IPS-18c (cell line): ENCODE measurements around the gene FRAT2.
"Not testable (repeated sequence)": the region's sequence is repeated elsewhere in the genome, so short reads cannot be mapped to it uniquely, and the experiment has no call there.

ENCODE experiments used
- H3K4me3 ChIP-seq: 2 replicates; pipeline ENCODE4 v1.7.0; 2013; ENCODE audit warnings: low read depth, mild to moderate bottlenecking, low read length, moderate library complexity; ENCODE audit not compliant: insufficient read depth
- H3K9me3 ChIP-seq: one replicate; pipeline ENCODE4 v1.6.1; 2013; ENCODE audit warnings: mild to moderate bottlenecking, low read length, moderate library complexity; ENCODE audit not compliant: control insufficient read depth, insufficient read depth

Gene FRAT2

DNA sequence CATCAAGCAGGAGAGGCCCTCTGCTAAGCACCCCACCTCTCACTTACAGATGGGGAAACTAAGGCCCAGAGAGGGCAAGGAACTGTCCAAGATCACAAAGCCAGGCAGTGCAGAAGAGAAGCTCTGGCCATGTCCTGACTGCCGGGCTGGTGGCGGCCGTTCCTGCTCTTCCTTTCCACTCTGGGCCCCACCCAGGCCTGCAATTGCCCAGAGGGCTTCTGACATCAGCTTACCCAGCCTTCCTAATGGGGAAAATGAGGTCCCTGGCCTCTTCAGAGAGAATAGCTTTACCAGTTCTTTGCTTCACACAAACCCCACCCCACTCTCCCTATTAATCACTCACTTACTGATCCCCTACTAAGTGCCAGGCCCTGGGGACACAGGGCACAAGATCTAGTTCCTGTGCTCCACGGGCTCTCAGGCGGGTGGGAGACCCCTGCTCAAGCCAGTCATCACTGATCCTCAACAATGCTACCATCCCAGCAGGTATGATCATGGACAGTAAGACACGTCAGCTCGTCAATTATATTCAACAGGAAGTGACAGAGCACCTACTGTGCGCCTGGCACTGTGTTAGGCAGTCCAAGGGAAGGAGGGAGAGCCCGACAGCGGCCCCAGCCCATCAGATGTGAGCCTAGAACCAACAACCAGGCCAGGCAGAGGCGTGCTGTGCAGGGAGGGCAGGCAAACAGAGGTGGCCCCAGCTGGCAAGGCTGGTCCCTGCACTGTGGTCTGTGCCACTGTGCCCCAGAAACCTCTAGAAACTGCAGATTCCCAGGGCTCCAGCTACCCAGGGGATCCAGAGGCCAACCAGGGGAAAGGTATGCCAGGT is 26.4 kb upstream of the FRAT2 start:
- Histone ChIP-seq H3K4me3 (no peak overlapping the region), H3K9me3 (no peaks in the 10 kb centered on the region)

DNA sequence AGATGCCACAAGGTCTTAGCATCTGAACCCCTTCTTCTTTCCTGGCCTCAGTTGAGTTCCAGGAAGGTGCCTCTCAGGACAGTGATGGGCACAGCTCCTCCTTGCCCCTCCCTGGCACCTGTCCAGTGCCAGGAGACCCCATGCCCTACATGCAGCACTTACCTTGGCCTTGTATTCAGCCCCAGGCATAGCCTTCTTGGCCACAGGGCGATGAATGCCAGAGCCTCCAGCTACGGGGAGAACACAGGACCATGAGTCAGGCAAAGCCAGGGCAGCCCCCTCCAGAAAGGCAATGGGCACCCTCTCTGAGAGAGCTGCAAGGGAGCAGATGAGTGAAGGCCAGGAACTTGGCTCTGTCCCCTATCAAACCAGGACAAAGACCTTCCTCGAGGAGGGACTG is 24.3 kb upstream of the FRAT2 start:
- Histone ChIP-seq H3K4me3 (no peak overlapping the region), H3K9me3 (no peaks in the 10 kb centered on the region)

DNA sequence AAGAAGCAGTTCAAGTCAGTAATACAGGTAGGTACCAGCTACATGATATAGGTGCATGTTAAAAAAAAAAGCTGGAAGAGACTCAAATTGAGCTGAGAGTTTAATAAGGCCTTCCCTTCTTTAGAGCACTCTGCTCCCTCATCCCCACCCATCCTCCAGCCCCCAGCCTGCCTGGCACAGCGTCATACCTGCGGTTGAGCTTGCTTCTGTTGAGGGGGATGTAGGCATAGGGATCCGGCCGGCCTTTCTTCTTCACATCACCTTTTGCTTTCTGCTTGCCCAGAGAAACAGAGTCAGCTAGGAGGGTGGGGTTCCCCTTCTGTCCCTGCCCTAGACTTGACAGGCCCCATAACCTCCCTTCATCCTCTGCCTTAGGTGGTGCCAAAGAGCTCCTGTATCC is 23.8 kb upstream of the FRAT2 start:
- no peaks in the 10 kb centered on the region for H3K9me3 ChIP-seq
- no peak overlapping the region for H3K4me3 ChIP-seq

DNA sequence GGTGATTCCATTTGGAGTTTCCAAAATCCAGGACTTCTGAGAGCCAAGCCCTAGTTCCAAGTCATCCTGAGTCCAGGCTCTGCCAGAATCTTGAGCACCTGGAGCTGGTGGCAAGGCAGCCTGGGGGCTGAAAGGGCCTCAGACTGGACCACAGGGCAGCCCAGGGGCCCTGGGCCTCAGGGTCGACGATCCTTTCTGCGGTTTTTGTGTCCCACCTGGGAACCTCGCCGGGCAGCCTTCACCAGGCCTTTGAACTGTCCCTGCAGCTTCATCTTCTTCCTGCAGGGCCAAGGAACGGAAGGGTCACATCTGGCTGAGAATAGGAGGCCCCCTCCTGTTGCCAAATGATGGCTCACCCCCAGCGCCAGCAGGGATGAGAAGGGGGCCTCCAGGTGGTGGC is 22.4 kb upstream of the FRAT2 start:
- Histone ChIP-seq H3K4me3 (no peak overlapping the region), H3K9me3 (no peaks in the 10 kb centered on the region)

DNA sequence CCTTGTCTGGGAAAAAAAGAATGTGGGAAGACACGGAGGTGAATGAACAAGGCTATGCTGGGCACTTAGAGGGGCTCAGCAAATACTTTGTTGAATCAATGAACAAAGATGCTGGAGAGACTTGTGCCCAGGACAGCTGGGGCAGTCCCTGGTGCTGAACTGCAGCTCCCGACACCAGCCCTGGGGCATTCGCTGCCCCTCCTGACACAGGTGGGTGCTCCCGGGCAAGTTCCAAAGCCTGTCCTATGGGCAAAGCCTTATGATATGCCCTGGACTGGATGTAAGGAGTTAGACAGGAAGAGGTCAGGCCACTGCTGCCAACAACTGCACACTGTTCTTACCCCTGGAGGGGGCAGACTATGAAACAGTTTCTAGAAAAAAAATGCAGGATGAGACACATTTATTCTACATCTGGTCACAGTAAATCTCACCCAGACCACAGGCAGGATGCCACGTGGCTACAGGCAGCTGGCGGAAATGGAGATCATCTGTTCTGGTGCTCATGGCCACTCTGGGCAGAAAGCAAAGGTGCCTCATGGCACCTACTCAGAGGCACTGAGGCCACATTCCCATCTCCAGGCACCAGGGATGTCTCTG is 21.9 kb upstream of the FRAT2 start:
- Histone ChIP-seq H3K4me3 (no peak overlapping the region), H3K9me3 (no peaks in the 10 kb centered on the region)

DNA sequence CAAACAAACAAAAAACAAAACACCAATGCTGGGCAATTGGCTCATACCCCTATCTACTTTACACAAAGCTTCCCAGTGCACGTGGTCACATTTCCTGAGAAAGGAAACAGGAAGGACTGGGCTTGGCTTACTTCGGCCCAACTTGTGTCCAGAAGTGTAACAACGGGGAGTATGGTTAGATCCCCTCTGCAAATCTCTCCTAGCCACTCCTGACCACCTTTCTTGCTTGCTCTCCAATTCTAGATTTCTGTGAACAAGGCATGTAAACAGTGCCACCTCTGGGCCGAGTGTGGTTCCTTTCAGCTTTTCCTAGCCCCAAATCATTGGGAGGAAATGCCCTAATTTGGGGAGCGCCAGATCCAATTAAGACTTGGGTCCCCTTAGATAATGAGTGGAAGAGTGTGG is 21.0 kb upstream of the FRAT2 start:
- no peaks in the 10 kb centered on the region for H3K9me3 ChIP-seq
- no peak overlapping the region for H3K4me3 ChIP-seq

DNA sequence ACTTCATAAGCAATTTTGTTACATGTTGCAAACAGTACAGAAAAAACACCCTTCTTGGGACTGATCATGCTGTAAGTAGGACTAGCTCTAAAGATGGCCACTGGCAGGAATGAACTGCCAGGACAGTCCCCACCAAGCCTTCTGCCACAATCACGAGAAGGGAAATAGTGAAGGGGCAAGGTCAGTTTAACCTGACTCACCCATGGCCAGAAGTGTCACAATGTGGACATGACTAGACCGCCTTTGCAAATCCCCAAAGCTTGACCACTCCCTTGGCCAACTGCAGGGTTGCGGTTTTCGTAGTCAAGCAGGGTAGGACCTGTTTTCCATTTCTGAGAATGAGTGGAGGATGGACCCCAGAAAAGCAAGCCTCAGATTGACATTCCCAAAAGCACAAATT is 19.4 kb upstream of the FRAT2 start:
- Histone ChIP-seq H3K4me3 (no peak overlapping the region), H3K9me3 (no peaks in the 10 kb centered on the region)

DNA sequence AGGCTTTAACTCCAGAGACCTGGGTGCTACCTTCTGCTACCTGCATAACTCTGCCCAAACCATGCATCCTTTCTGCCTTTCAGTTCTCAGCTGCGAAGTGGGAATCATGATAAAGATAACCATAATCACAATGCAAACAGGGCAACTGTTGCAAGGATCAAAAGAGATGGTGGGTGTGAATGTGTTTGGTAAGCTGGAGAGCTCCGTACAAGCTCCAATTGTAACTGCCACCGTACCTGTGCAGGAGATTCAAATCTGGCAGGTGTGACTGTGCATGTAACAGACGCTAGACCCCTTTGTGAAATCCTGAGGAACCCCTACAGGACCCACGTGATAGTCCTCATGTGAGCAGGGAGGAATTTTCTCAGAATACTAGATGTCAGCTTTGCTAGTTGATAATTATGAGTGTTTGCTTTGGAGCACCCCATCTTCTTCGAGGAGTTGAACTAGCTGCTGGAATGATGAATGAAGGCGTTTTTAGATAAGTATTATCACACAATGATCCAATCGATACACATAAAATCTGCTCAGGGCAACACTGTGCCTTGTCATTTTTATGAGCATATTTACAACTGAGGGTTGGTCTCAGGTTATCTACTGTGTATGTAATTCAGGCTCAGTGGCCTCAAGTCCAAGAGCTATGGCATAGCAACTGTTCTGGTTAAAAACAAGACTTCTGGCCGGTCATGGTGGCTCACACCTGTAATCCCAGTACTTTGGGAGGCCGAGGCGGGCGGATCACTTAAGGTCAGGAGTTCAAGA is 15.4 kb upstream of the FRAT2 start:
- H3K9me3 ChIP-seq: no peaks in the 10 kb centered on the region
- no peak overlapping the region for H3K4me3 ChIP-seq

DNA sequence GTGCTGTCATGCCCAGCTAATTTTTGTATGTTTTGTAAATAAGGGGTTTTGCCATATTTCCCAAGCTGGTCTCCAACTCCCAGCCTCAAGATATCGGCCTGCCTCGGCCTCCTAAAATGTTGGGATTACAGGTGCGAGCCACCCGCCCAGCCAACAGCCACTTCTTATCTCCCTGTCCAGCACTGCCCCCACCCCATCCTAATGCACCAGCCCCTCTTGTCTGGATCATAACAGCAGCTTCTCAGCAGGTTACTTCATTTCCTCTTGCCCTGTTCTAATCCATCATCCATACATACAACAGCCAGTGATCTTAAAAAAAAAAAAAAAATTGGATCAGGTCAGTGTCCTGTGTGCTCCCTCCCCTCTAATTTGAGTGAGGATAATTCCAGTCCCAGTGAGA is 12.8 kb upstream of the FRAT2 start:
- no peak overlapping the region for H3K4me3 ChIP-seq

DNA sequence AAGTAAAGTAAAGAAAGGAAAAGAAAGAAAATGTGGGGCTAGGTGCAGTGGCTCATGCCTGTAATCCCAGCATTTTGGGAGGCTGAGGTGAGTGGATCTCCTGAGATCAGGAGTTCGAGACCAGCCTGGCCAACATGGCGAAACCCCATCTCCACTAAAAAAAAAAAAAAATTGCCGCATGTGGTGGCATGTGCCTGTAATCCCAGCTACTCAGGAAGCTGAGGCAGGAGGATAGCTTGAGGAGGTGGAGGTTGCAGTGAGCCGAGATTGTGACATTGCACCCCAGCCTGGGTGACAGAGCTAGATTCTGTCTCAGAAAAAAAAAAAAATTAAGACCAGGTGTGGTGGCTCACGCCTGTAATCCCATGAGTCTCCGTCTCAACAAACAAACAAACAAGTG is 9.1 kb upstream of the FRAT2 start:
- not testable (repeated sequence) for H3K9me3 ChIP-seq, H3K4me3 ChIP-seq

More for the DNA sequence above, 12.8 kb upstream of the FRAT2 start:
- H3K9me3 ChIP-seq: no peaks in the 10 kb centered on the region

DNA sequence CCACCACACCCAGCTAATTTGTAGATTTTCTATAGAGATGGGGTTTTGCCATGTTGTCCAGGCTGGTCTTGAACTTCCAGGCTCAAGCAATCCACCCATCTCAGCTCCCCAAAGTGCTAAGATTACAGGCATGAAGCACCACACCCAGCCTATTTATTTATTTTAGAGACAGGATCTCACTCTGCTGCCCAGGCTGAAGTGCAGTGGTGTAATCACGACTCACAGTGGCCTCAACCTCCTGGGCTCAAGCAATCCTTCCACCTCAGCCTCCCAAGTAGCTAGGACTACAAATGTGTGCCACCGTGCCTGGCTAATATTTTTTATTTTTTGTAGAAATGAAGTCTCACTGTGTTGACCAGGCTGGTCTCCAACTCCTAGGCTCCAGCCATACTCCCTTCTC is 6.9 kb upstream of the FRAT2 start:
- H3K4me3 ChIP-seq: no peak overlapping the region

DNA sequence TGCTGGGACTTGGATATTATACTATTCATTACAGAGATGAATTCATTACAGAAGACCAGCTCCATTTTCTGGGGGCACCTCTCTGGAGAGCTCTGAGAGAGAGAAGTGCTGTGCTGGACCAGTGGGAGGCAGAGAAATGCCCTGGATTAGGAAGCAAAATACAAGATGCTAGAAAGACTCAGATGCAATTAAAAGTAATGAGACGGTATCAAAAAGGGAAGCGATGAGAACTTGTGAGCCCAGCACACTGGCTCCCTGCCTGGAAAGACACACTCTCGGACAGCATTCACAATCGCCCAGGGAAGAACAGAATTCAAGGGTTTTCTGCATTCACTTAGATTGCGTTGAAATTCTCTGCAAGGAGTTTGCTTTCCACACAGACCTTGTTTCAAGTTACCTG is 3.5 kb upstream of the FRAT2 start:
- Histone ChIP-seq H3K9me3 (peaks cover 2% of the 10 kb centered on the region), H3K4me3 (no peak overlapping the region)

More for the DNA sequence above, 6.9 kb upstream of the FRAT2 start:
- no peaks in the 10 kb centered on the region for H3K9me3 ChIP-seq

DNA sequence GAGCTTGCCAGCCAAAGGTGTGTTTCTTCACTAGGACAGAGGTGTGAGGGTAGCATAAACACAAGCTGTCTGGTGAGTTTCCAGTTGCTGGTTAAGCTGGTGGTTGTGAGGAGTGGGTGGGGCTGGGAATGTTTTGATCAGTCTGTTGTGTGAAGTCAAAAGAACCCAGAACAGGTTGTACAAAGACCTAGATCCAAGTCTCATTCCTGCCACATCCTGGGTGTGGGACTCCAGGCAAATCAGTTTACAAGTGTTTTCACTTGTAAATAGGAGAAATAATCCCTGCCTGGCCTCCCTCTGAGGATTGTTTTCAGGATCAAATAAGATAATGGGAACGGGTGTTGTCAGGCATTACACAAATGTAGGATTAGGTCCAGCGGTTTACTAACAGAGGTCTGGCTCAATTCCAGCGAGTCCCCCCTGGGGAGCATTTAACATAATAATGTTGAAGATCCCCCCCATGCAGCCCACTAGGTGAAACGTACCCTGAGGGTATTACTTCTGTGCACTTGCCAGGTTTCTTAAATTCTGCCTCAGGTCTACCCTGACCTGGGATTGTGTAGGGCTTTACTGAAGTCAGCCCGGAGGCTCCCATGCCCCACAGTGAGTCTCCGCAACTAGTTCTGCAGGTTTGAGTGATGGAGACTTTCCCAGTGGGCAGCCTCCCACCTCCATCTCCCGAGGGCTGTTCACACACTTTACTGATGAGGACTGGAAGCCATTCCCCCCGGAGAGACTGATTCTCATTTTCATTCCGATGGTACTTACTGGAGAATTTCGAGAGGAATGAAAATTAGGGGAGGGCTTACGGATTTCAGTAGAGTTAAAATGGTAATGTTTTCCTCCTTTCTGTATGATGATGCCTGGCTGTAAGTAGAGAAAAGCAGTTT is 2.7 kb upstream of the FRAT2 start:
- Histone ChIP-seq H3K9me3 (peaks cover 6% of the 10 kb centered on the region), H3K4me3 (no peak overlapping the region)

DNA sequence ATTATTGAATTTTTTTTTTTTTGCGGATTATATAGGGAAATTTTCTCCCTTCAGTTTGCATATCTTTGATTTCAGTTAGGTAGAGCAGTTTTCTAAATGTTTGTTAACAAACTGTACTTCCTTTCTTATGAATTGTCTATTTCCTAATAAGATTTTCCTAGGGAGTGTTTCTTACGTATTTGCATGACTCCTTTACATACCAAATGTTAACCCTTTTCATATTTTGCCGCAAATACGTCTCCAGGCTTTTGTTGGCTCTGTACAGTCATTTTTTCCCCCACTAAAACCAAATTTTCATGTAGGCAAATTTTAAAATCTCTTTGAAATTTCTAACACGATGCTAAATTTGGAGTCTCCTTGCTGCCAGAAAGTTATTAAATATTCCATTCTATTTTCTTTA is 1.9 kb upstream of the FRAT2 start:
- Histone ChIP-seq H3K4me3 (no peak overlapping the region), H3K9me3 (peaks cover 6% of the 10 kb centered on the region)

DNA sequence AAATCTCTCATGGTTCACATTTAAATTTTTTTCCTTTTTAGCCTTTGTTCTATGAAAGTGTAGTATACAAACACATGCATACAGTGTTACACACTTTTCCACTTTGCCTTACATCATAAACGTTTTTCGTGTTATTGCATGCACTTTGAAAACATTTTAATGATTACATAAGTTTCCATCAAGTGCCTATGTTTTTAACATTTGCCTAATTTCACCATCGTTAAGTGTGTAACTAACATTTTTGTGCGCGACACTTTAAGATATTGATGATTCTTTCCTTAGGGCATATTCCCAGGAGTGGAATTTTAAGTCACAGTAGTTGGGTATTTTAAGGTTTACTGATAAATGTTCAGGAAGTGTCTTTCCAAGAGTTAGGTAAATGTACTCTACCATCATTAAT is 1.5 kb upstream of the FRAT2 start:
- Histone ChIP-seq H3K9me3 (peaks cover 6% of the 10 kb centered on the region), H3K4me3 (no peak overlapping the region)

DNA sequence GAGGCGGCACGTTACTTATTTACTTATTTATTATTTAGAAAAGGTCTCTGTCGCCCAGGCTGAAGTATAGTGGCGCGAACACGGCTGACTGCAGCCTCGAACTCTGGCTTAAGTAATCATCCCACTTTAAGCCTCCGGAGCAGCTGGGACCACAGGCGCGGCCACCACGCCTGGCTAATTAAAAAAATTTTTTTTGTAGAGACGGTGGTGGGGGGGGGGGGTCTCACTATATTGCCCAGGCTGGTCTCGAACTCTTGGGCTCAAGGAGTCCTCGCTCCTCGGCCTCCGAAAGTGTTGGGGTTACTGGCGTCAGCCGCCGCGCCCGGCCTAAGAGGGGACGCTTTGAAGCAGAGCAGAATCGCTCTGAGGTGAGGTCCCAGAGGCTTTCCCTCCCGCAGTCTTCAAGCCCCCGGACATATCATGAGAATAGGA is 675 bp upstream of the FRAT2 start:
- peaks cover 6% of the 10 kb centered on the region for H3K9me3 ChIP-seq
- H3K4me3 ChIP-seq: peak overlapping the region; percentile 92
